Omental fat pad (tissue), 4 donors: Measurements from ENCODE around the gene VIPR1. TPM values are rescaled to one million over a fixed set of nuclear protein-coding genes. Genes with fewer than 3 reads are reported as not detected.

Experiments
- ATAC-seq: fragments of 150-250 bp; one replicate; pipeline ENCODE4 v1.9.1; 2016; ENCODE audit warnings: mild to moderate bottlenecking, moderate library complexity; ENCODE audit not compliant: low FRiP score
- DNase-seq: peaks from one replicate; pipeline ENCODE4 v3.0.0-alpha.2; 2019; ENCODE audit warnings: low spot score
- CTCF ChIP-seq, 3 donors: fragments of 450-650 bp; IDR thresholded peaks; one replicate each; pipeline ENCODE4 v1.5.1; 2016 to 2017; ENCODE audit warnings: antibody characterized with exemption in 3 of 3, mild to moderate bottlenecking in 3 of 3, moderate library complexity in 2 of 3
- total RNA-seq, 4 donors: library from RNA; depleted of rRNA; stranded (reverse); fragments of >200 nt; gene quantifications; one replicate each; pipeline ENCODE4 v1.1.0, GENCODE V29; 2016

The VIPR1 gene
- total RNA-seq, 4 donors from 2014 or later: 2.9 to 73.8 (median 6.2) TPM

GRCh38 chr3:42541079-42541478, 38.6 kb downstream of the VIPR1 start:
- no peak for TF ChIP-seq CTCF (IDR thresholded peaks at IDR 0.05)
- ATAC-seq (no peak), DNase-seq (no peak)

- TF ChIP-seq CTCF (IDR thresholded peaks at IDR 0.05): no peak
- ATAC-seq: no peak
- no peak for DNase-seq
Measured at GRCh38 chr3:42544492-42545283, 42.2 kb downstream of the VIPR1 start.

GRCh38 chr3:42545284-42545900, 42.9 kb downstream of the VIPR1 start:
- DNase-seq (no peak), ATAC-seq (no peak)
- no peak for TF ChIP-seq CTCF (IDR thresholded peaks at IDR 0.05)

GRCh38 chr3:42546691-42547213, 44.3 kb downstream of the VIPR1 start:
- no peak for DNase-seq
- TF ChIP-seq CTCF (IDR thresholded peaks at IDR 0.05): no peak
- no peak for ATAC-seq

- ATAC-seq: peak; percentile 40
Measured at GRCh38 chr3:42547401-42547945, 45.0 kb downstream of the VIPR1 start.

GRCh38 chr3:42549131-42549530, 46.7 kb downstream of the VIPR1 start:
- ATAC-seq (no peak), DNase-seq (no peak)
- no peak for TF ChIP-seq CTCF (IDR thresholded peaks at IDR 0.05)

More at GRCh38 chr3:42547401-42547945, 45.0 kb downstream of the VIPR1 start:
- peak in 2 of 3 donors; percentile 48 to 85 for TF ChIP-seq CTCF (IDR thresholded peaks at IDR 0.05)
- peak; percentile 51 for DNase-seq
